Pancreas (tissue), 10 donors: ENCODE data around the gene CD99L2. TPM values are rescaled to one million over a fixed set of nuclear protein-coding genes. Genes with fewer than 3 reads are reported as not detected.

Experiments
- ATAC-seq, 4 donors: fragments of 200-7000 bp; cut with Tn5 transposase; one replicate each; pipeline versions ENCODE4 v1.8.0 to v1.9.1; 2020; ENCODE audit warnings: mild to moderate bottlenecking in 4 of 4, moderate library complexity in 4 of 4
- DNase-seq, 6 donors: peaks; one replicate each; pipeline ENCODE4 v3.0.0-alpha.2; 2020
- FAIRE-seq: peaks from 2 replicates; lab custom pipeline; 2012; peaks lifted over from hg19 to GRCh38; lab: Jason Lieb, UNC
- H3K27ac ChIP-seq, 4 donors: fragments of 200-600 bp; sonication (generic); 1 replicate in 3 of 4; 2 replicates in 1 of 4; pipeline versions ENCODE4 v1.5.0 to v1.8.0; 2020
- H3K27me3 ChIP-seq, 4 donors: fragments of 200-600 bp; one replicate each; pipeline ENCODE4 v1.8.0; 2021
- H3K36me3 ChIP-seq, 3 donors: fragments of 200-600 bp; sonication (generic) in 1 of 3; one replicate each; pipeline versions ENCODE4 v1.5.0 to v1.8.0; 2020 to 2021
- H3K4me1 ChIP-seq, 3 donors: fragments of 200-600 bp; one replicate each; pipeline ENCODE4 v1.8.0; 2021
- H3K4me3 ChIP-seq, 4 donors: fragments of 200-600 bp; sonication (generic) in 2 of 4; one replicate each; pipeline versions ENCODE4 v1.5.0 to v1.8.0; 2020 to 2021
- H3K9me3 ChIP-seq, 4 donors: fragments of 200-600 bp; one replicate each; pipeline ENCODE4 v1.8.0; 2021
- CTCF ChIP-seq, 4 donors: fragments of 200-600 bp; sonication (generic) in 3 of 4; IDR thresholded peaks; one replicate each; pipeline versions ENCODE4 v1.5.0 to v1.8.0; 2021; ENCODE audit warnings: antibody characterized with exemption in 4 of 4
- WGBS, 2 donors: extraction: QIAGEN DNeasy Blood & Tissue Kit; methylation state at CpG; one replicate each; pipeline ENCODE4 v1.1.7; 2013; 5-methylcytosine and 5-hydroxymethylcytosine counted together
- intact Hi-C, 3 donors: fragments of 100-400 bp; cut with DNase I; formaldehyde crosslinking; loops; one replicate each; pipeline versions ENCODE4 v1.11.1 to v1.14.2; 2022
- polyA plus RNA-seq, 2 donors: library from polyadenylated mRNA; stranded (reverse); fragments of 200-250 nt; gene quantifications; one replicate each; pipeline ENCODE4 v1.2.3, GENCODE V29; 2013
- total RNA-seq, 6 donors: library from RNA; stranded (reverse); fragmentation: NEBNext Ultra II Directional in 4 of 6; extraction: Animal tissue kit (Norgen Biotek cat#: 25700) in 4 of 6; gene quantifications; one replicate each; pipeline versions ENCODE4 v1.2.1 to v1.2.4, GENCODE V29; 2021 to 2023
- donor health status: healthy with polysubstance abuse.
- donor health status: DM: no; HTN: no; CAD: no; lungs with moderate emphysema.
- donor health status: DM: no; HTN: no; CAD: no.
- donor health status: control.
- donor health status: control.
- donor health status: Bipolar disorder and iron deficiency.
- donor health status: DM: yes; HTN: yes; CAD: no.
- donor health status: DM: no; HTN: no; CAD: no.
- donor health status: DM: no; HTN: no; CAD: no.
- donor health status: DM: yes; HTN: yes; CAD: no.

CD99L2 gene
- total and polyA plus RNA-seq, 8 donors, result 10.4 to 25.1 (median 16.2) TPM

GRCh38 chrX:150769408-150769807 is 129.1 kb downstream of the CD99L2 start:
- no peak for FAIRE-seq
- Histone ChIP-seq H3K27me3 (no peaks in the 10 kb centered on the region), H3K4me1 (no peaks in the 10 kb centered on the region), H3K9me3 (no peaks in the 10 kb centered on the region), H3K36me3 (no peaks in the 10 kb centered on the region), H3K4me3 (no peak overlapping the region), H3K27ac (no peak overlapping the region)
- no peak for ATAC-seq
- TF ChIP-seq CTCF (IDR thresholded peaks at IDR 0.05), result no peak
- DNase-seq, result peak in 1 of 6 donors; percentile 47
- intact Hi-C loops, result loop anchor here in 1 of 3 donors (10.0 kb wide), 1 partner anchor 315 kb away; no protein-coding TSS in a partner anchor
- 79 to 93% methylated on average over 13 of the region's 13 CpGs for WGBS, 2 donors

GRCh38 chrX:150768580-150769190 is 129.8 kb downstream of the CD99L2 start:
- intact Hi-C loops, result loop anchor here in 1 of 3 donors (10.0 kb wide), 1 partner anchor 316 kb away; no protein-coding TSS in a partner anchor
- Histone ChIP-seq H3K9me3 (no peaks in the 10 kb centered on the region), H3K4me3 (no peak overlapping the region), H3K27ac (no peak overlapping the region), H3K27me3 (no peaks in the 10 kb centered on the region), H3K4me1 (no peaks in the 10 kb centered on the region), H3K36me3 (no peaks in the 10 kb centered on the region)
- no peak for FAIRE-seq
- no peak for TF ChIP-seq CTCF (IDR thresholded peaks at IDR 0.05)
- WGBS, 2 donors, result 87 to 94% methylated on average over 19 of the region's 19 CpGs
- DNase-seq, result peak in 1 of 6 donors; percentile 45
- no peak for ATAC-seq

- WGBS, 2 donors, result 76 to 81% methylated on average over 10 of the region's 10 CpGs
- no peak for TF ChIP-seq CTCF (IDR thresholded peaks at IDR 0.05)
- no peak for DNase-seq
- H3K4me1 ChIP-seq, result no peaks in the 10 kb centered on the region
- no peaks in the 10 kb centered on the region for H3K36me3 ChIP-seq
- intact Hi-C loops, result loop anchor here in 1 of 3 donors (10.0 kb wide), 1 partner anchor 317 kb away; no protein-coding TSS in a partner anchor
- no peaks in the 10 kb centered on the region for H3K9me3 ChIP-seq
- H3K27me3 ChIP-seq, result no peaks in the 10 kb centered on the region
- no peak overlapping the region for H3K4me3 ChIP-seq
- FAIRE-seq, result no peak
- no peak overlapping the region for H3K27ac ChIP-seq
- ATAC-seq, result no peak
Measured at GRCh38 chrX:150768132-150768485, 130.4 kb downstream of the CD99L2 start.

DNA sequence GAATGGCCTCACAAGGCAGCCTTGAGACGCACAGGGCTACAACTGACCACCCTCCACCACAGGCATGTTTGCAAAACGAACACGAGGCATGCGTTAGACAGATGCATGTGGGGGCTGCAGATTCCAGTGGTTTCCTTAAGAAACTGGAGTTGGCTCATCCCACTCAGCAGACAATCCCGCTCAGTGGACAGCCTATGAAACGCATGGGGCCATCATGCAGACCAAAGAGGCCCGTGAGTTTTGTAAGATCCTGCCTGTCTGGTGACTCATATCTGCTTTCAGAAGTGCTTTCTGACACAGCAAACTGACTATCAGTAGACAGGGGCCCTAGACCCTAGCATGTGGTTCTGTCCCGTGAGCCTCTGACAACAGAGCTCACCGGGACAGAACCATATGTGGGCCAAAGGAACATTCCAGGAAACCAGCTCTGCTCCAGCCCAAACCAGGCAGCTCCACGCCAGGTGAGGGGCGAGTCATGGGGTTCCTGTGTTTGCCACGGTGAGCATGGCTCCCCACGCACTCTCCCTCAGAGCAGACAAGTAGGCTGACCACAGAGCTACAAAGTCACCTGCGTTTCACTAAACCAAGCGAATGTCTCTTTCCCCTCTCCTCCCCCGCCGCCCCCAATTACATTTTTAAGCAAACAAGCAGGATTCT is 130.9 kb downstream of the CD99L2 start:
- no peak for TF ChIP-seq CTCF (IDR thresholded peaks at IDR 0.05)
- H3K27me3 ChIP-seq, result no peaks in the 10 kb centered on the region
- H3K4me3 ChIP-seq, result no peak overlapping the region
- no peak for FAIRE-seq
- WGBS, 2 donors, result 72 to 76% methylated on average over 17 of the region's 17 CpGs
- DNase-seq, result peak in 1 of 6 donors; percentile 38
- no peaks in the 10 kb centered on the region for H3K36me3 ChIP-seq
- no peaks in the 10 kb centered on the region for H3K4me1 ChIP-seq
- intact Hi-C loops, result loop anchor here in 1 of 3 donors (10.0 kb wide), 1 partner anchor 317 kb away; no protein-coding TSS in a partner anchor
- no peak overlapping the region for H3K27ac ChIP-seq
- H3K9me3 ChIP-seq, result no peaks in the 10 kb centered on the region
- peak in 2 of 4 donors; percentile 21 to 23 for ATAC-seq

DNA sequence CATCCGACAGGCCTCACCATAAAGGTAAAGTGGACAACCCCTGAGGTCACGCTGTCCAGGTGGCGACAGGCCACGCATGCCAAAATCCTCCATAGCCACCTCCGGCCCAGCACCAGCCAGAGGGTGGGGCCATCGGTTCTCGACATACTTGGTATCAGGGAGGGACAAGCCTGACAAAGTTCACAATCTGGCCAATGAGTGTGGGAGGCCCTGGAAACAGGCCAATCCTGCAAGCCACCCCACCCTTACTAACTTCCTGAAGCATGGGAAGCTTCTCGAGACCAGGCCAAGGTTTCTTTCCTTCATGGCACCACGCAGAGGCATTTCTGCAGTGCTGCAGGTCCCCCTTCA is 131.4 kb downstream of the CD99L2 start:
- DNase-seq (peak in 2 of 6 donors; percentile 13 to 55), ATAC-seq (peak in 3 of 4 donors; percentile 4 to 22 (median 13)), FAIRE-seq (no peak)
- Histone ChIP-seq H3K27me3 (no peaks in the 10 kb centered on the region), H3K27ac (no peak overlapping the region), H3K9me3 (no peaks in the 10 kb centered on the region), H3K4me1 (no peaks in the 10 kb centered on the region), H3K4me3 (no peak overlapping the region), H3K36me3 (no peaks in the 10 kb centered on the region)
- WGBS, 2 donors, result 67 to 72% methylated on average over 9 of the region's 9 CpGs
- intact Hi-C loops, result loop anchor here in 1 of 3 donors (10.0 kb wide), 1 partner anchor 318 kb away; no protein-coding TSS in a partner anchor
- no peak for TF ChIP-seq CTCF (IDR thresholded peaks at IDR 0.05)
